Naive thymus-derived CD4-positive, alpha-beta T cell (primary cell): Measurements from ENCODE around the gene BOD1. TPM values are rescaled to one million over a fixed set of nuclear protein-coding genes. Genes with fewer than 3 reads are reported as not detected.

Source experiments
- ATAC-seq: fragments of 150-1000 bp; cut with Tn5 transposase; 2 replicates; pipeline ENCODE4 v1.10.0; 2021; ENCODE audit warnings: mild to moderate bottlenecking, moderate library complexity
- CTCF ChIA-PET: fragments of 350-600 bp; sonication (Branson Sonifier 250); formaldehyde crosslinking; loops from one replicate; lab custom pipeline; 2021; ENCODE audit warnings: antibody characterized with exemption; lab: Charles Lee
- POLR2A ChIA-PET: fragments of 350-600 bp; sonication (Branson Sonifier 250); formaldehyde crosslinking; loops from one replicate; lab custom pipeline; 2021; ENCODE audit warnings: antibody characterized with exemption, inconsistent platforms; lab: Charles Lee
- DNase-seq, 9 donors: peaks; one replicate each; pipeline versions ENCODE4 v3.0.0 to v3.0.0-alpha.2; 2020 to 2022; ENCODE audit warnings: mixed read lengths in 1 of 9
- H3K27ac ChIP-seq: one replicate; pipeline ENCODE4 v1.7.0; 2013; ENCODE audit warnings: mild to moderate bottlenecking, low read depth, low read length, moderate library complexity
- H3K27me3 ChIP-seq, 2 donors: one replicate each; pipeline ENCODE4 v1.7.0; 2013; ENCODE audit warnings: low read length in 2 of 2, mild to moderate bottlenecking in 2 of 2, moderate library complexity in 2 of 2; ENCODE audit not compliant: control insufficient read depth in 2 of 2, insufficient read depth in 2 of 2
- H3K36me3 ChIP-seq, 3 experiments: 1 replicate in 2 of 3; 2 replicates in 1 of 3; pipeline ENCODE4 v1.7.0; 2013; ENCODE audit warnings: low read length in 3 of 3, mild to moderate bottlenecking in 3 of 3, moderate library complexity in 1 of 3; ENCODE audit not compliant: insufficient read depth in 3 of 3, control insufficient read depth in 2 of 3
- H3K4me1 ChIP-seq, 2 donors: one replicate each; pipeline ENCODE4 v1.7.0; 2013; ENCODE audit warnings: low read length in 2 of 2, mild to moderate bottlenecking in 2 of 2, moderate library complexity in 1 of 2; ENCODE audit not compliant: control insufficient read depth in 2 of 2, insufficient read depth in 2 of 2
- H3K4me3 ChIP-seq: 2 replicates; pipeline ENCODE4 v1.7.0; 2013; ENCODE audit warnings: mild to moderate bottlenecking, low read length
- H3K9me3 ChIP-seq, 3 experiments: 1 replicate in 2 of 3; 2 replicates in 1 of 3; pipeline ENCODE4 v1.7.0; 2013; ENCODE audit warnings: low read length in 3 of 3; ENCODE audit not compliant: control insufficient read depth in 2 of 3
- H3K27ac Mint-ChIP-seq, 9 donors: one replicate each; pipeline ENCODE4 v1.8.0; 2020 to 2022; ENCODE audit warnings: mixed read lengths in 9 of 9, mild to moderate bottlenecking in 8 of 9, moderate library complexity in 5 of 9, inconsistent platforms in 2 of 9
- H3K27me3 Mint-ChIP-seq, 5 donors: one replicate each; pipeline ENCODE4 v1.8.0; 2021 to 2022; ENCODE audit warnings: mixed read lengths in 5 of 5, mild to moderate bottlenecking in 1 of 5
- H3K36me3 Mint-ChIP-seq, 5 donors: one replicate each; pipeline ENCODE4 v1.8.0; 2020 to 2022; ENCODE audit warnings: mixed read lengths in 5 of 5, mild to moderate bottlenecking in 3 of 5, inconsistent platforms in 1 of 5
- H3K4me1 Mint-ChIP-seq, 7 donors: one replicate each; pipeline ENCODE4 v1.8.0; 2020 to 2022; ENCODE audit warnings: mixed read lengths in 7 of 7, mild to moderate bottlenecking in 3 of 7, inconsistent platforms in 1 of 7
- H3K4me3 Mint-ChIP-seq, 10 donors: one replicate each; pipeline ENCODE4 v1.8.0; 2020 to 2022; ENCODE audit warnings: mild to moderate bottlenecking in 10 of 10, mixed read lengths in 10 of 10, moderate library complexity in 6 of 10, inconsistent platforms in 2 of 10
- H3K9me3 Mint-ChIP-seq, 11 donors: one replicate each; pipeline ENCODE4 v1.8.0; 2020 to 2022; ENCODE audit warnings: mixed read lengths in 11 of 11, mild to moderate bottlenecking in 4 of 11, inconsistent platforms in 1 of 11, moderate library complexity in 1 of 11
- intact Hi-C, 2 donors: fragments of 100-400 bp; cut with micrococcal nuclease; formaldehyde crosslinking; loops; one replicate each; pipeline ENCODE4 v1.15.1; 2023
- polyA plus RNA-seq, 2 donors: library from polyadenylated mRNA; unstranded; fragments of 300-500 nt; fragmentation: Illumina TruSeq; gene quantifications; one replicate each; pipeline ENCODE4 v1.2.3, GENCODE V29; 2021
- total RNA-seq, 6 experiments: library from RNA in 5 of 6; stranded (reverse) in 5 of 6; gene quantifications; 1 replicate in 5 of 6; 2 replicates in 1 of 6; pipeline ENCODE4 v1.2.3 and lab custom pipeline; 2021 to 2026

BOD1 gene
- total and polyA plus RNA-seq, 7 experiments from 2014 or later = 18.1 to 50.2 (median 27.3) TPM

DNA sequence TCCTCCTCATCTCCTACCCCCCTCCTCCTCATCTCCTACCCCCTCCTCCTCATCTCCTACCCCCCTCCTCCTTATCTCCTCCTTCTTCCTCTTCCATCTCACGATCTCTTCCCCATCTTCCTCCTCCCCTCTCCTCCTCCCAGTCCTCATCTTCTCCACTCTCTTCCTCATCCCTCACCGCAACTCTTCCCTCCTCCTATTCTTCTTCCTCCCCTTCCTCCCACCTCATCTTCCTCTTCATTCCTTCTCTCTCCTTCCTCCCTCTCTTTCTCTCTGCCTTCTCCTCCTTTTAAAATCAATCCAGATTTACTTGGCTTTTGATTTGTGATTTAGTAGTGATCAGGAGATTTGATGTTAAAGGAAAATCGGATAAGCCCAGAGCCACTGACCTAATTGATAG lies 15.0 kb upstream of the BOD1 start:
- ATAC-seq = no peak
- no peak overlapping the region for H3K4me3 Mint-ChIP-seq
- no peak overlapping the region for H3K4me3 ChIP-seq
- H3K36me3 ChIP-seq = no peaks in the 10 kb centered on the region
- intact Hi-C loops = no loop called here
- H3K27me3 Mint-ChIP-seq = peaks cover 2 to 21% (median 12%) of the 10 kb centered on the region in 5 donors
- no peak overlapping the region for H3K27ac Mint-ChIP-seq
- no peaks in the 10 kb centered on the region for H3K9me3 ChIP-seq
- POLR2A ChIA-PET = no interaction called here
- H3K27me3 ChIP-seq = no peaks in the 10 kb centered on the region
- H3K36me3 Mint-ChIP-seq = no peaks in the 10 kb centered on the region
- CTCF ChIA-PET = no interaction called here
- no peaks in the 10 kb centered on the region for H3K4me1 ChIP-seq
- no peaks in the 10 kb centered on the region for H3K9me3 Mint-ChIP-seq
- no peak for DNase-seq
- peaks cover 0 to 3% (median 0%) of the 10 kb centered on the region in 7 donors for H3K4me1 Mint-ChIP-seq
- H3K27ac ChIP-seq = no peak overlapping the region

DNA sequence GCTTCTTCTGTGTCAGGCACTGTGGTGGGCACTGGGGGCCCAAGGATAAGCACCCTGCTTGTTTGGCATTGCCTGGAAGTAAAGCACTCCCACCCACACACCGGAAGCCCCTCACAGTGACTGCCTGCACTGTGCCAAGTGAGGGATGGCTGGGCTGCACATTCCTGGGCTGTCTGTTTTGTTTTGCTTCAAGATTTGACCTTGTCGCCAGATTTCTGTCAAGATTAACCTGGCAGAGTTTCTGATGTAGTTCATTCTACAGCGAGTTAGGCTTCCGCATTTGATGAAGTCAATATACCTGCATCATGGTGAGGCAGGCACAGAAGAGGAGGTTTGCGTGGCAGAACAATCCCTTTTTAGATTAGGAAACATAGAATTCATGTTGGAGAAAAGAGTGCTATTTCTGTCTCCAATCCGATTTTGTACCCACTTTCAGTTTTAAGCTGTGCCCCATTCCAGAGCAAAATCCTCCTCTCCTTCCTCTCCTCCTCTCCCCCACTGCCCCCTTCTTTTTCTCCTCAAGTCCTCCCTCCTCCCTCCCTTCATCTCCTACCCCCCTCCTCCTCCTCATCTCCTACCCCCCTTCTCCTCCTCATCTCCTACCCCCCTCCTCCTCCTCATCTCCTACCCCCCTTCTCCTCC lies 14.4 kb upstream of the BOD1 start:
- CTCF ChIA-PET = no interaction called here
- ATAC-seq = no peak

DNA sequence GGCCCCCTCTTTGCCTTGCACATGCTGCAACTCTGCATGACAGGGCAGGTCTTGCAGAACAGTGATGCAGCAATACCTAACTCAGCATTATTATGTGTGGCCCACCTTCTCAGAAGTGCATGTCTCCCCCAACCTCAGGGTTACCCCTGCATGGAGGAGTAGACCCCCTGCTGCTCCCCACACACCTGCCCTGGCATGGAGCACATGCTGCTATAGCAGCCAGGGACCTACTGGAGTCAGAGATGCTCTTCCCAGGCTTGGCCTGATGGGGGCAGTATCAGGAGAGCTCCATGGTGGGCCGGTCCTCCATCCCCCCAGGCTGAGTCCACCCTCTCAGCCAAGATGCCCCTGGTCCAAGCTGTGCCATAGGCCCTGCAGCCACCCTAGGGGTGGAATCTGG lies 13.2 kb upstream of the BOD1 start:
- no peaks in the 10 kb centered on the region for H3K9me3 Mint-ChIP-seq
- Histone ChIP-seq H3K9me3 (no peaks in the 10 kb centered on the region), H3K4me1 (no peaks in the 10 kb centered on the region), H3K27me3 (no peaks in the 10 kb centered on the region), H3K27ac (no peak overlapping the region), H3K36me3 (no peaks in the 10 kb centered on the region), H3K4me3 (no peak overlapping the region)
- DNase-seq = no peak
- peak; percentile 44 for ATAC-seq
- intact Hi-C loops = no loop called here
- no peaks in the 10 kb centered on the region for H3K36me3 Mint-ChIP-seq
- H3K27me3 Mint-ChIP-seq = peaks cover 2 to 17% (median 12%) of the 10 kb centered on the region in 5 donors
- peaks cover 0 to 3% (median 0%) of the 10 kb centered on the region in 7 donors for H3K4me1 Mint-ChIP-seq
- CTCF ChIA-PET = no interaction called here
- POLR2A ChIA-PET = no interaction called here
- no peak overlapping the region for H3K27ac Mint-ChIP-seq
- H3K4me3 Mint-ChIP-seq = no peak overlapping the region

More for the DNA sequence above, 14.4 kb upstream of the BOD1 start:
- H3K9me3 ChIP-seq = no peaks in the 10 kb centered on the region
- H3K4me3 ChIP-seq = no peak overlapping the region
- no peaks in the 10 kb centered on the region for H3K36me3 Mint-ChIP-seq
- POLR2A ChIA-PET = no interaction called here
- H3K27ac Mint-ChIP-seq = no peak overlapping the region
- no peaks in the 10 kb centered on the region for H3K27me3 ChIP-seq
- peaks cover 0 to 3% (median 0%) of the 10 kb centered on the region in 7 donors for H3K4me1 Mint-ChIP-seq
- no peak for DNase-seq
- no peaks in the 10 kb centered on the region for H3K4me1 ChIP-seq
- no peak overlapping the region for H3K4me3 Mint-ChIP-seq
- intact Hi-C loops = no loop called here
- H3K9me3 Mint-ChIP-seq = no peaks in the 10 kb centered on the region
- no peaks in the 10 kb centered on the region for H3K36me3 ChIP-seq
- peaks cover 2 to 21% (median 12%) of the 10 kb centered on the region in 5 donors for H3K27me3 Mint-ChIP-seq
- H3K27ac ChIP-seq = no peak overlapping the region

DNA sequence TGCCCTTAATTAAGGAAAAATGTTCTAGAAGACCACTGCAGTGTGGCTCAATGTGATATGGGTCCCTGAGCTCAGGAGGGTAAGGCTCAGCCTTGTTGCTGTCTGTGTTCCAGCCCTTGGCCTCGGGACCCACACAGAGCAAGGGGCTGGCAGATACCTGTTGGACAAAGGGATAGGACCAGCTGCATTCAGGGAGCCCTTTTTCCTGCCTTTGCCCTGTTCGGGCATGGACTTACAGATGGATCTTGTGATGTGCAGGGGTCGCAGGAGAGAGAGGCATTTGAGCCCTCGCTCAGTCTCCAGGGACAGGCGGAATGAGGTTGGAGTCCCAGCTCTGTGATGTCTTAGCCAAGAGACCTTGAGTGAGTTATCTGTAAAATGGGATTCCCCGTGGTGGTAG lies 12.1 kb upstream of the BOD1 start:
- ChIA-PET CTCF (interaction anchor here (0.6 kb wide), 1 partner anchor 338 kb away, joined by 3 read pairs; no protein-coding TSS in a partner anchor), POLR2A (interaction anchor here (0.6 kb wide), 1 partner anchor 15 kb away, joined by 3 read pairs; no protein-coding TSS in a partner anchor)
- Mint-ChIP-seq H3K27ac (no peak overlapping the region), H3K27me3 (peaks cover 2 to 17% (median 12%) of the 10 kb centered on the region in 5 donors), H3K9me3 (no peaks in the 10 kb centered on the region), H3K36me3 (no peaks in the 10 kb centered on the region), H3K4me1 (peaks cover 0 to 3% (median 0%) of the 10 kb centered on the region in 7 donors), H3K4me3 (no peak overlapping the region)
- Histone ChIP-seq H3K36me3 (no peaks in the 10 kb centered on the region), H3K4me1 (no peaks in the 10 kb centered on the region), H3K9me3 (no peaks in the 10 kb centered on the region), H3K27me3 (no peaks in the 10 kb centered on the region), H3K4me3 (no peak overlapping the region), H3K27ac (no peak overlapping the region)
- DNase-seq = no peak
- no peak for ATAC-seq
- intact Hi-C loops = no loop called here

DNA sequence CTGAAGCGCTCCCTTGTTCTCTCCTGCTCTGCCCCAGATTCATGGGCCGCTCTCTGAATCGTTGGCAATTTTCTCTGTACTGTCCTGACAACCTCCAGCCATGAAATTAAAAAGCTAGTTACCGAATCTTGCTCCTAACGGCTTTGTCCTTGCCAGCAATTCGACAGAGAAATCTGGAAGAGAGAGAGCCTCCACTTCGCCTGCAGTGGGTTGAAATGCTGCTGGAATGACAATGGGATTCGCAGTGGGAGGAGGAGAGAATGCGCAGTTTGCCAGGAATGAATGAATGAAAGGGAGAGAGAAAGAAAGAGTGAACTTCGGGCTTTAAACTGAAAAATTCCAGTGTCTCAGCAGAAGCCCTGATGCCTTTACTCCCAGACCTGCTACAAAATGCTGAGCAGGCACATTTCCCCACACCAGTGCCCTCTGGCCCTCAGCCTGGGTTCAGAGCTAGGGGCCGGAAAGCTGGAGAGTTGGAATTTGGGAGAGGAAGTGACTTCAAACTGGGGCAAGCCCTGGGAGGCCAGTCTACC lies 11.5 kb upstream of the BOD1 start:
- Histone ChIP-seq H3K9me3 (no peaks in the 10 kb centered on the region), H3K36me3 (no peaks in the 10 kb centered on the region), H3K4me1 (no peaks in the 10 kb centered on the region), H3K4me3 (no peak overlapping the region), H3K27ac (no peak overlapping the region), H3K27me3 (no peaks in the 10 kb centered on the region)
- Mint-ChIP-seq H3K36me3 (no peaks in the 10 kb centered on the region), H3K4me1 (peaks cover 0 to 3% (median 0%) of the 10 kb centered on the region in 7 donors), H3K9me3 (no peaks in the 10 kb centered on the region), H3K27me3 (peaks cover 2 to 17% (median 12%) of the 10 kb centered on the region in 5 donors), H3K27ac (no peak overlapping the region), H3K4me3 (no peak overlapping the region)
- DNase-seq (no peak), ATAC-seq (no peak)
- CTCF ChIA-PET = no interaction called here
- intact Hi-C loops = no loop called here
- POLR2A ChIA-PET = interaction anchor here (0.6 kb wide), 1 partner anchor 14 kb away, joined by 3 read pairs; no protein-coding TSS in a partner anchor

DNA sequence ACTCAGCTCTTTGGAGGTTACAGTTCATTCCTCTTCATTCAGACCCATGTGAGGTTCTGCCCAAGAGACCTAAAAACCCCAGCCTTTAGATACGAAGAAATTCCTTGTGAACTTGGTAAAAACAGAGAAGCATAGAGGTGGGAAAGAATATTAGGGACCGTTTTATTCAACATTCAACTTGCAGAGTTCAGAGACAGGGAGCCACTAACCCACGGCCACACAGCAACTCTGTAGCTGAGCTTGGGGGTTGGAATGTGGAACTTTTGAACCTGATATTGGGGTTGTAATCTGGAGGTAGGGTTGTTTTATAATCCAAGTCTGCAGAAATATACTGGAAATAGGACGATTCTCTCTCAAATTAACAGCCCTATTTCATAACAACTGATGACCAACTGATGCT lies 10.8 kb upstream of the BOD1 start:
- Histone ChIP-seq H3K4me1 (no peaks in the 10 kb centered on the region), H3K27ac (no peak overlapping the region), H3K9me3 (no peaks in the 10 kb centered on the region), H3K36me3 (no peaks in the 10 kb centered on the region), H3K27me3 (no peaks in the 10 kb centered on the region), H3K4me3 (no peak overlapping the region)
- peaks cover 0 to 3% (median 0%) of the 10 kb centered on the region in 7 donors for H3K4me1 Mint-ChIP-seq
- peaks cover 2 to 13% (median 12%) of the 10 kb centered on the region in 5 donors for H3K27me3 Mint-ChIP-seq
- no peak overlapping the region for H3K27ac Mint-ChIP-seq
- intact Hi-C loops = no loop called here
- DNase-seq (no peak), ATAC-seq (no peak)
- ChIA-PET POLR2A (no interaction called here), CTCF (no interaction called here)
- no peaks in the 10 kb centered on the region for H3K36me3 Mint-ChIP-seq
- no peaks in the 10 kb centered on the region for H3K9me3 Mint-ChIP-seq
- H3K4me3 Mint-ChIP-seq = no peak overlapping the region

DNA sequence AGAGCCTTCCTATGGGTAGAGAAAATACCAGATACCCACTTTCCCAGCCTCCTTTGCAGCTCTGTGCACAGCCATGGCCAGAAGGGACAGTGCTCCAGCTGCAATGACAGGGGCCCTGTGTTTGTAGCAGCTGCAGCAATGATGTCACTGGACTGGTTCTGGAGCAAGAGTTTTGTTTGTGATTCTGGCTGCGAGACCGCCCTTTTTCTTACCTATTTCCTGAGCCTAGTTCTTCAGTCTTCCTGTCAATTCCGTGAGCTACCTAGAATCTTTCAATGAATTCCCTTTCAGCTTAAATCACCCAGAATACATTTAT lies 10.0 kb upstream of the BOD1 start:
- peaks cover 0 to 12% (median 11%) of the 10 kb centered on the region in 5 donors for H3K27me3 Mint-ChIP-seq
- Histone ChIP-seq H3K36me3 (no peaks in the 10 kb centered on the region), H3K9me3 (no peaks in the 10 kb centered on the region), H3K27me3 (no peaks in the 10 kb centered on the region), H3K4me3 (no peak overlapping the region), H3K4me1 (no peaks in the 10 kb centered on the region), H3K27ac (no peak overlapping the region)
- H3K27ac Mint-ChIP-seq = no peak overlapping the region
- POLR2A ChIA-PET = no interaction called here
- intact Hi-C loops = no loop called here
- no peaks in the 10 kb centered on the region for H3K9me3 Mint-ChIP-seq
- no peak overlapping the region for H3K4me3 Mint-ChIP-seq
- CTCF ChIA-PET = interaction anchor here (0.5 to 0.6 kb wide), 2 partner anchors 685 to 996 kb away, joined by 4 to 7 read pairs; no protein-coding TSS in a partner anchor
- H3K4me1 Mint-ChIP-seq = peaks cover 0 to 3% (median 0%) of the 10 kb centered on the region in 7 donors
- DNase-seq (no peak), ATAC-seq (no peak)
- no peaks in the 10 kb centered on the region for H3K36me3 Mint-ChIP-seq
